Hematopoietic multipotent progenitor cell (in vitro differentiated cells): ENCODE measurements around the gene GALR1. TPM values are rescaled to one million over a fixed set of nuclear protein-coding genes. Genes with fewer than 3 reads are reported as not detected.
"Not testable (repeated sequence)": the region's sequence is repeated elsewhere in the genome, so short reads cannot be mapped to it uniquely, and the experiment has no call there.

Experiments used
- DNase-seq, 3 donors: peaks; one replicate each; pipeline ENCODE4 v3.0.0-alpha.2; 2011 to 2015; ENCODE audit warnings: low read depth in 2 of 3, low spot score in 2 of 3
- total RNA-seq: library from RNA; depleted of rRNA; stranded (reverse); fragments of >200 nt; gene quantifications from one replicate; pipeline ENCODE4 v1.2.3, GENCODE V29; 2012

Gene GALR1
- total RNA-seq, 1 donor: under 0.01 TPM

GRCh38 chr18:77250501-77250925 is 865 bp downstream of the GALR1 start:
- DNase-seq: no peak

- DNase-seq: no peak
Measured at GRCh38 chr18:77250926-77251729, 1.5 kb downstream of the GALR1 start.

GRCh38 chr18:77251730-77252050 is 2.0 kb downstream of the GALR1 start:
- DNase-seq: no peak

- no peak for DNase-seq
Measured at GRCh38 chr18:77254711-77255405, 5.2 kb downstream of the GALR1 start.

GRCh38 chr18:77255426-77256105 is 5.9 kb downstream of the GALR1 start:
- DNase-seq: no peak

GRCh38 chr18:77262643-77263465 is 13.2 kb downstream of the GALR1 start:
- no peak for DNase-seq

GRCh38 chr18:77263466-77263763 is 13.8 kb downstream of the GALR1 start:
- no peak for DNase-seq

- DNase-seq: no peak
Measured at GRCh38 chr18:77267969-77268368, 18.3 kb downstream of the GALR1 start.

- no peak for DNase-seq
Measured at GRCh38 chr18:77268456-77268855, 18.8 kb downstream of the GALR1 start.

GRCh38 chr18:77271576-77272481 is 22.2 kb downstream of the GALR1 start:
- no peak for DNase-seq

- DNase-seq: not testable (repeated sequence)
Measured at GRCh38 chr18:77290841-77291240, 41.2 kb downstream of the GALR1 start.

- DNase-seq: no peak
Measured at GRCh38 chr18:77298172-77298571, 48.5 kb downstream of the GALR1 start.

- no peak for DNase-seq
Measured at GRCh38 chr18:77299706-77300105, 50.1 kb downstream of the GALR1 start.

GRCh38 chr18:77300579-77300978 is 50.9 kb downstream of the GALR1 start:
- no peak for DNase-seq

GRCh38 chr18:77304268-77304667 is 54.6 kb downstream of the GALR1 start:
- DNase-seq: no peak

- DNase-seq: no peak
Measured at GRCh38 chr18:77305676-77306075, 56.0 kb downstream of the GALR1 start.

GRCh38 chr18:77308216-77308615 is 58.6 kb downstream of the GALR1 start:
- no peak for DNase-seq

GRCh38 chr18:77314511-77314910 is 64.9 kb downstream of the GALR1 start:
- DNase-seq: no peak

GRCh38 chr18:77314952-77315351 is 65.3 kb downstream of the GALR1 start:
- DNase-seq: no peak

- no peak for DNase-seq
Measured at GRCh38 chr18:77316008-77316407, 66.4 kb downstream of the GALR1 start.
